K562 (cell line): ENCODE data around the gene MAP4K5. TPM values are rescaled to one million over a fixed set of nuclear protein-coding genes. Genes with fewer than 3 reads are reported as not detected.

Experiments used
- ATAC-seq: fragments of 200-7000 bp; cut with Tn5 transposase; 3 replicates; pipeline ENCODE4 v1.9.1; 2020; ENCODE audit warnings: moderate library complexity
- BruUV-seq: library from RNA; stranded (reverse); fragments of 400-500 nt; replicated peaks from 2 replicates; lab custom pipeline; 2021; lab: Mats Ljungman, UMichigan
- CTCF ChIA-PET: fragments of 300-600 bp; formaldehyde crosslinking; extraction: SDS; loops from one replicate; lab custom pipeline; 2021; ENCODE audit warnings: low intra/inter-chr PET ratio; lab: Yijun Ruan, JAX
- POLR2A ChIA-PET: fragments of 300-600, 350-650 bp; sonication (Branson Sonifier 250); formaldehyde crosslinking; extraction: SDS; loops from one replicate; lab custom pipeline; 2021; ENCODE audit warnings: antibody characterized with exemption, inconsistent platforms; lab: Yijun Ruan, JAX
- DNase-seq, 4 experiments: peaks; one replicate each; pipeline versions ENCODE4 v3.0.0 to v3.0.0-alpha.2; 2011 to 2018; ENCODE audit warnings: low spot score in 3 of 4, mixed read lengths in 3 of 4; ENCODE audit errors: extremely low read depth in 1 of 4
- FAIRE-seq: peaks from 2 replicates; lab custom pipeline; 2011; peaks lifted over from hg19 to GRCh38; lab: Jason Lieb, UNC
- H2AFZ ChIP-seq: 2 replicates; pipeline ENCODE4 v1.6.0; 2011; ENCODE audit warnings: low read depth, low read length, control low read depth, inconsistent platforms
- H3K27ac ChIP-seq: fragments of 200-600 bp; 3 replicates; pipeline ENCODE4 v1.8.0; 2011; ENCODE audit warnings: low read depth, mild to moderate bottlenecking, control low read depth, inconsistent platforms, low read length, moderate library complexity, mixed read lengths; ENCODE audit errors: extremely low read depth
- H3K27me3 ChIP-seq, 2 experiments: fragments of 300-600 bp in 1 of 2; 2 replicates in 1 of 2; 3 replicates in 1 of 2; pipeline versions ENCODE4 v1.6.0 to v1.8.0; 2011; ENCODE audit warnings: inconsistent platforms in 2 of 2, low read length in 2 of 2, mild to moderate bottlenecking in 1 of 2, mixed read lengths in 1 of 2, moderate library complexity in 1 of 2; ENCODE audit not compliant: control insufficient read depth in 2 of 2, insufficient read depth in 2 of 2
- H3K36me3 ChIP-seq: fragments of 300-600 bp; 3 replicates; pipeline ENCODE4 v1.8.0; 2011; ENCODE audit warnings: mild to moderate bottlenecking, low read length, inconsistent platforms; ENCODE audit not compliant: control insufficient read depth, insufficient read depth
- H3K4me1 ChIP-seq, 2 experiments: fragments of 200-600 bp in 1 of 2; replicated peaks in 1 of 2; 2 replicates in 1 of 2; 3 replicates in 1 of 2; pipeline versions ENCODE4 v1.5.1 to v1.8.0; 2011; ENCODE audit warnings: inconsistent platforms in 2 of 2, low read length in 2 of 2, mild to moderate bottlenecking in 1 of 2, mixed read lengths in 1 of 2, moderate library complexity in 1 of 2; ENCODE audit not compliant: control insufficient read depth in 2 of 2, insufficient read depth in 2 of 2
- H3K4me2 ChIP-seq: 2 replicates; pipeline ENCODE4 v1.6.1; 2011; ENCODE audit warnings: low read length, control low read depth, inconsistent platforms, mixed read lengths; ENCODE audit not compliant: insufficient read depth
- H3K4me3 ChIP-seq: fragments of 200-600 bp; sonication (generic), shearing (Covaris generic); 2 replicates; pipeline ENCODE4 v1.5.1; 2016; ENCODE audit warnings: control low read depth, inconsistent platforms
- H3K79me2 ChIP-seq: fragments of 200-600 bp; 3 replicates; pipeline ENCODE4 v1.8.0; 2011; ENCODE audit warnings: low read length, inconsistent platforms; ENCODE audit not compliant: control insufficient read depth, insufficient read depth
- H3K9ac ChIP-seq, 2 experiments: 2 replicates each; pipeline versions ENCODE4 v1.6.0 to v1.6.1; 2011; ENCODE audit warnings: low read depth in 2 of 2, low read length in 2 of 2, control low read depth in 1 of 2, inconsistent platforms in 1 of 2, mild to moderate bottlenecking in 1 of 2, mixed read lengths in 1 of 2; ENCODE audit not compliant: insufficient read depth in 1 of 2
- H3K9me1 ChIP-seq: one replicate; pipeline ENCODE4 v1.6.0; 2011; ENCODE audit warnings: inconsistent platforms, mild to moderate bottlenecking, low read length, moderate library complexity; ENCODE audit not compliant: control insufficient read depth, insufficient read depth
- H3K9me3 ChIP-seq: replicated peaks from 2 replicates; pipeline ENCODE4 v1.5.1; 2011; ENCODE audit warnings: low read depth, low read length, inconsistent platforms; ENCODE audit not compliant: control insufficient read depth, insufficient read depth
- H4K20me1 ChIP-seq: replicated peaks from 2 replicates; pipeline ENCODE4 v1.6.1; 2011; ENCODE audit warnings: low read length, inconsistent platforms, mixed read lengths; ENCODE audit not compliant: control insufficient read depth, insufficient read depth
- CBX2 ChIP-seq: fragments of 200-600 bp; sonication (generic); IDR thresholded peaks from one replicate; pipeline ENCODE4 v1.6.1; 2012; ENCODE audit warnings: mild to moderate bottlenecking, low read length, inconsistent platforms; ENCODE audit not compliant: insufficient read depth, poor library complexity, severe bottlenecking
- DIDO1 ChIP-seq: fragments of 450-650 bp; IDR thresholded peaks from 2 replicates; pipeline ENCODE4 v1.6.1; 2016; ENCODE audit warnings: low read depth, missing biosample characterization, missing genetic modification characterization
- ELF1 ChIP-seq: fragments of 200-800 bp; sonication (Bioruptor generic); IDR thresholded peaks from 2 replicates; pipeline ENCODE4 v1.6.1; 2016; ENCODE audit warnings: missing genetic modification characterization, missing compliant biosample characterization
- GATA2 ChIP-seq: sonication (generic); formaldehyde crosslinking; IDR thresholded peaks from 2 replicates; pipeline ENCODE4 v1.4.0; 2020; ENCODE audit warnings: mild to moderate bottlenecking, missing genetic modification reagents
- HCFC1 ChIP-seq: IDR thresholded peaks from 2 replicates; pipeline ENCODE4 v1.6.1; 2012; ENCODE audit warnings: low read depth, low read length, improper control_type of control experiment
- HDAC3 ChIP-seq: fragments of 450-650 bp; IDR thresholded peaks from 2 replicates; pipeline ENCODE4 v1.6.1; 2018; ENCODE audit warnings: borderline replicate concordance, mild to moderate bottlenecking, moderate library complexity; ENCODE audit not compliant: partially characterized antibody
- ILK ChIP-seq: fragments of 450-650 bp; IDR thresholded peaks from 2 replicates; pipeline ENCODE4 v1.6.1; 2016; ENCODE audit warnings: missing genetic modification characterization, low read depth, mild to moderate bottlenecking, missing compliant biosample characterization, moderate library complexity, borderline replicate concordance
- LEF1 ChIP-seq: fragments of 450-650 bp; IDR thresholded peaks from 2 replicates; pipeline ENCODE4 v1.6.1; 2016; ENCODE audit warnings: mild to moderate bottlenecking
- NCOA4 ChIP-seq: fragments of 450-650 bp; IDR thresholded peaks from 2 replicates; pipeline ENCODE4 v1.6.1; 2018; ENCODE audit warnings: mild to moderate bottlenecking; ENCODE audit not compliant: partially characterized antibody
- PYGO2 ChIP-seq: fragments of 450-650 bp; IDR thresholded peaks from 2 replicates; pipeline ENCODE4 v1.6.1; 2016; ENCODE audit warnings: mild to moderate bottlenecking, missing genetic modification characterization, moderate library complexity, missing compliant biosample characterization
- SIN3A ChIP-seq, 2 experiments: fragments of 150-350 bp in 1 of 2; IDR thresholded peaks; 2 replicates each; pipeline ENCODE4 v1.6.1; 2011 to 2016; ENCODE audit warnings: borderline replicate concordance in 2 of 2, low read depth in 2 of 2, low read length in 2 of 2, mild to moderate bottlenecking in 2 of 2, moderate library complexity in 2 of 2; ENCODE audit not compliant: control insufficient read depth in 1 of 2
- SIRT6 ChIP-seq: IDR thresholded peaks from one replicate; pipeline ENCODE4 v1.6.1; 2012; ENCODE audit warnings: low read depth, mild to moderate bottlenecking, control low read depth, inconsistent platforms, low read length, moderate library complexity
- ZKSCAN3 ChIP-seq: fragments of 250-450 bp; sonication (Bioruptor Pico); IDR thresholded peaks from 2 replicates; pipeline ENCODE4 v1.4.0; 2020
- ZNF583 ChIP-seq: fragments of 250-450 bp; sonication (Bioruptor Pico); IDR thresholded peaks from 2 replicates; pipeline ENCODE4 v1.4.0; 2020
- WGBS: fragments of 100-300 bp; shearing (Covaris generic); methylation state at CpG from one replicate; pipeline ENCODE4 v1.1.6; 2016; ENCODE audit warnings: low coverage, mixed read lengths; ENCODE audit not compliant: insufficient coverage; ENCODE audit errors: missing lambda C conversion rate; 5-methylcytosine and 5-hydroxymethylcytosine counted together
- in situ Hi-C: fragments of 300-500 bp; cut with MboI; formaldehyde crosslinking; loops from 4 replicates; pipeline ENCODE4 v1.15.0; 2018; ENCODE audit warnings: inconsistent platforms, mixed read lengths
- intact Hi-C: fragments of 100-400 bp; cut with micrococcal nuclease; formaldehyde crosslinking; loops from 2 replicates; pipeline ENCODE4 v1.14.2; 2022
- polyA plus RNA-seq, 8 experiments: library from polyadenylated mRNA; depleted of rRNA in 4 of 8; stranded (reverse) in 5 of 8; unstranded in 3 of 8; fragments of >200 nt; fragmentation: Nextera tagmentation in 2 of 8; fragmentation: Illumina TruSeq in 1 of 8; extraction: Ambion mirVana in 2 of 8; extraction: Trizol in 1 of 8; gene quantifications; 2 replicates each; pipeline versions ENCODE4 v1.2.1 to v1.2.3, GENCODE V29; 2011 to 2014; ENCODE audit warnings: inconsistent platforms in 1 of 8, missing spikeins in 1 of 8
- total RNA-seq, 7 experiments: library from RNA; depleted of rRNA in 6 of 7; stranded (reverse); fragments of >200 nt in 6 of 7; fragmentation: Illumina TruSeq in 2 of 7; extraction: Trizol in 2 of 7; gene quantifications; 2 replicates each; pipeline versions ENCODE4 v1.2.1 to v1.2.3, GENCODE V29; 2011 to 2021; ENCODE audit warnings: low replicate concordance in 1 of 7
- TF ChIP-seq, protein P1 (sequence below): fragments of 250-450 bp; sonication (Bioruptor Pico); IDR thresholded peaks from 2 replicates; pipeline ENCODE4 v1.8.0; 2021; ENCODE audit warnings: moderate library complexity, mild to moderate bottlenecking, inconsistent platforms
- TF ChIP-seq, protein P2 (sequence below), 3 experiments: fragments of 200-800 bp in 1 of 3; sonication (Bioruptor generic) in 1 of 3; sonication (generic) in 1 of 3; formaldehyde crosslinking in 1 of 3; IDR thresholded peaks; 2 replicates each; pipeline versions ENCODE4 v1.6.1 to v1.8.0; 2016 to 2022; ENCODE audit warnings: mild to moderate bottlenecking in 2 of 3, missing compliant biosample characterization in 2 of 3, missing genetic modification characterization in 2 of 3, missing genetic modification reagents in 1 of 3
- TF ChIP-seq, protein P3 (sequence below): fragments of 250-450 bp; sonication (Bioruptor Pico); IDR thresholded peaks from 2 replicates; pipeline ENCODE4 v1.5.0; 2021
- TF ChIP-seq, protein P4 (sequence below): fragments of 450-650 bp; IDR thresholded peaks from 2 replicates; pipeline ENCODE4 v1.6.1; 2016; ENCODE audit warnings: antibody characterized with exemption

Gene MAP4K5
- total and polyA plus RNA-seq, 9 of the 15 experiments (the other 6 are each of a cell fraction or from before 2014, with no cell fraction given): 5.9 to 29.4 (median 18.0) TPM

DNA sequence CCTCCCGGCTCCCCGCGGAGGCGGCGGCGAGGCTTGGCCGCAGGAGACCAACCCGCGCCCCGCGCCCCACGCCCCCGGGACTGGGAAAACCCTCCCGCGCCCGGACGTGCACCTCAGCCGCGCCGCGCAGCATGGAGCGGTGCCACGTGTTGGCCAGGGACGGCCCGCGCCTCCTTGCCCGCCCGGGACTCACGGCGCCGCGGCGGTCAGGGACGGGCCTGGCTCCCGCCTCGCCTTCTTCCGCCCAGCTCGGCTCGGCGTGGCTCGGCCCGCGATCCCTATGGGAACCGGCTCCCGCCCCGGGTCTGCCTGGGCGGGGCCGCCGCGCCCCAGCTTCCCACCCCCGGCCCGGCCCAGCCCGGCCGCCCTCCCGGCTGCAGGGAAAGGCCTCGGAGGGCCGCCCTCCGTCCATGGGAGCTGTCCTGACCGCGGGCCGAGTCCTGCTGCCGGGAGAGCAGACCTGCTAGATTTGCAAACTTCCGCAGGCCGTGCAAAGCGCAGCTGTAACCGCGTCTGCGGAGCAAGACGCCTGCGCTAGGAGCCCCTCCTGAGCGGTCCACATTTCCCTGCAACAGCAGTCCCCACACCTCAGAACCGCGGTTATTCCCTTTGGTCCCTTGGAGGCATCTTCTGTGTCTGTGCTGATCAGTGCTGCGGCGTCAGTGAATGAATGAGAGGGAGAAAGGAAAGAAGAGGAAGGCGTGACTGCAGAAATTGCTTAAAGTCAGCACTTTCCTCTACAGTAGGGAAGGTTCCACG, 135.6 kb downstream of the MAP4K5 start, which contains the start of gene CDKL1:
Gene CDKL1, minus strand, starts transcription at position 251 of the 759 bp plus-strand sequence. CDS start 1,013 bp downstream, outside the sequence.
- CTCF ChIA-PET: no interaction called here
- intact Hi-C loops: loop anchor here (2.0 to 5.0 kb wide), 2 partner anchors 76 to 135 kb away; partner anchors contain the start of gene MAP4K5
- FAIRE-seq: no peak
- TF ChIP-seq ZNF583 (CRISPR knock-in tag) (no peak), LEF1 (no peak), HDAC3 (no peak), ILK (no peak), ELF1 (0 out of 2 replicates have a peak, but pooled peaks have one; percentile 22), HCFC1 (no peak; the same call in 1 of the 2 replicates), DIDO1 (tag) (no peak), PYGO2 (no peak), SIRT6 (no peak), ZKSCAN3 (CRISPR knock-in tag) (no peak), SIN3A (IDR thresholded peaks at IDR 0.05; ENCODE audit: borderline replicate concordance in 2 of 2, control insufficient read depth in 1 of 2, low read depth in 2 of 2, low read length in 2 of 2) (no peak), NCOA4 (no peak), GATA2 (CRISPR knock-in tag) (no peak), CBX2 (no peak)
- TF ChIP-seq, protein P1, sequence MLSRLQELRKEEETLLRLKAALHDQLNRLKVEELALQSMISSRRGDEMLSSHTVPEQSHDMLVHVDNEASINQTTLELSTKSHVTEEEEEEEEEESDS: no peak
- TF ChIP-seq, protein P2, sequence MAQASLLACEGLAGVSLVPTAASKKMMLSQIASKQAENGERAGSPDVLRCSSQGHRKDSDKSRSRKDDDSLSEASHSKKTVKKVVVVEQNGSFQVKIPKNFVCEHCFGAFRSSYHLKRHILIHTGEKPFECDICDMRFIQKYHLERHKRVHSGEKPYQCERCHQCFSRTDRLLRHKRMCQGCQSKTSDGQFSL (CRISPR knock-in tag; IDR thresholded peaks at IDR 0.05): peak; percentile 52; the same call in 1 of the 2 replicates
- TF ChIP-seq, protein P2 (tag; IDR thresholded peaks at IDR 0.05): no peak
- TF ChIP-seq, protein P3, sequence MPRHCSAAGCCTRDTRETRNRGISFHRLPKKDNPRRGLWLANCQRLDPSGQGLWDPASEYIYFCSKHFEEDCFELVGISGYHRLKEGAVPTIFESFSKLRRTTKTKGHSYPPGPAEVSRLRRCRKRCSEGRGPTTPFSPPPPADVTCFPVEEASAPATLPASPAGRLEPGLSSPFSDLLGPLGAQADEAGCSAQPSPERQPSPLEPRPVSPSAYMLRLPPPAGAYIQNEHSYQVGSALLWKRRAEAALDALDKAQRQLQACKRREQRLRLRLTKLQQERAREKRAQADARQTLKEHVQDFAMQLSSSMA (CRISPR knock-in tag): no peak
- TF ChIP-seq, protein P4, sequence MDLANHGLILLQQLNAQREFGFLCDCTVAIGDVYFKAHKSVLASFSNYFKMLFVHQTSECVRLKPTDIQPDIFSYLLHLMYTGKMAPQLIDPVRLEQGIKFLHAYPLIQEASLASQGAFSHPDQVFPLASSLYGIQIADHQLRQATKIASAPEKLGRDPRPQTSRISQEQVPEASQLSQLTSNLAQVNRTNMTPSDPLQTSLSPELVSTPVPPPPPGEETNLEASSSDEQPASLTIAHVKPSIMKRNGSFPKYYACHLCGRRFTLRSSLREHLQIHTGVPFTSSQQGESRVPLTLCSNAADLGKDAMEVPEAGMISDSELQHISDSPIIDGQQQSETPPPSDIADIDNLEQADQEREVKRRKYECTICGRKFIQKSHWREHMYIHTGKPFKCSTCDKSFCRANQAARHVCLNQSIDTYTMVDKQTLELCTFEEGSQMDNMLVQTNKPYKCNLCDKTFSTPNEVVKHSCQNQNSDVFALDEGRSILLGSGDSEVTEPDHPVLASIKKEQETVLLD: 0 out of 2 replicates have a peak, but pooled peaks have one; percentile 31

More for the DNA sequence above, 135.6 kb downstream of the MAP4K5 start, which contains the start of gene CDKL1:
- H3K9me1 ChIP-seq: no peaks in the 10 kb centered on the region
- peak within 1 kb of the TSS; percentile 74 for H3K27ac ChIP-seq
- H3K4me1 ChIP-seq: peaks cover 5 to 15% of the 10 kb centered on the region in 2 experiments; a peak in 4 of 5 replicates
- no TSS peak for BruUV-seq
- H4K20me1 ChIP-seq: no peaks in the 10 kb centered on the region
- in situ Hi-C loops: no loop called here
- peak within 1 kb of the TSS; percentile 86 to 93 for H3K9ac ChIP-seq
- ATAC-seq (peak; percentile 88), DNase-seq (peak; percentile 59 to 76 (median 74))
- WGBS: 0% methylated on average over 18 of the region's 77 CpGs
- H3K27me3 ChIP-seq: no peaks in the 10 kb centered on the region
- H3K4me3 ChIP-seq: peak within 1 kb of the TSS; percentile 60
- H3K4me2 ChIP-seq: peak within 1 kb of the TSS; percentile 84
- H3K36me3 ChIP-seq: peaks cover 3% of the 10 kb centered on the region; the same call in 1 of the 3 replicates
- peaks cover 24% of the 10 kb centered on the region for H3K79me2 ChIP-seq
- peak within 1 kb of the TSS; percentile 99 for H2AFZ ChIP-seq
- H3K9me3 ChIP-seq: no peaks in the 10 kb centered on the region
- POLR2A ChIA-PET: interaction anchor here (0.7 to 1.3 kb wide), 3 partner anchors 23 to 93 kb away, joined by 3 to 5 read pairs (median 4); no protein-coding TSS in a partner anchor
